GM15510 (cell line): ENCODE measurements around the gene ABCC8.

Experiments used
- POLR2A ChIP-seq: IDR thresholded peaks from 3 replicates; pipeline ENCODE4 v1.6.1; 2011; ENCODE audit warnings: borderline replicate concordance; ENCODE audit not compliant: insufficient read length; ENCODE audit errors: extremely low read depth

Gene ABCC8

GRCh38 chr11:17386331-17387084, 90.1 kb downstream of the ABCC8 start:
- TF ChIP-seq POLR2A = no peak

- TF ChIP-seq POLR2A = no peak
These were observed 90.7 kb downstream of the ABCC8 start for GRCh38 chr11:17385926-17386325.

DNA sequence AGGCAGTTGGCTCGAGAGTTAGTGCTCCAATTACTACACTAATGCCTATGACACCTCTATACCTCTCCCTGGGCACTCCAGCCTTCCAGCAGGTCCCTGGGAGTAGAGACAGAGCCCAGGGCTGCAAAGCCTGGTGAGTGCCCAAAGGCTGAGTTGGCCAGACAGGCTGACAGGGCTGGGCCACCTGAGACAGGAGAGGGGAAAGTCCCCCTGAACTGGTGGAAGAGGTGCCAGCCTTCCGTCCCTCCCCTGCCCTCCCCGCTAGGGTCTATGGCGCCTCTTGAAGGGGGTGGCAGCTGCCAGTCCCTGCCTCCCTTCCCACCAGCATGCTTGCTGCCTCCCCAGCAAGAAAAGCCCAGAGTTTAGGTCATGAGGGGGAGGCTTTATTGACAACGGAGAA, 91.2 kb downstream of the ABCC8 start:
- TF ChIP-seq POLR2A = no peak

DNA sequence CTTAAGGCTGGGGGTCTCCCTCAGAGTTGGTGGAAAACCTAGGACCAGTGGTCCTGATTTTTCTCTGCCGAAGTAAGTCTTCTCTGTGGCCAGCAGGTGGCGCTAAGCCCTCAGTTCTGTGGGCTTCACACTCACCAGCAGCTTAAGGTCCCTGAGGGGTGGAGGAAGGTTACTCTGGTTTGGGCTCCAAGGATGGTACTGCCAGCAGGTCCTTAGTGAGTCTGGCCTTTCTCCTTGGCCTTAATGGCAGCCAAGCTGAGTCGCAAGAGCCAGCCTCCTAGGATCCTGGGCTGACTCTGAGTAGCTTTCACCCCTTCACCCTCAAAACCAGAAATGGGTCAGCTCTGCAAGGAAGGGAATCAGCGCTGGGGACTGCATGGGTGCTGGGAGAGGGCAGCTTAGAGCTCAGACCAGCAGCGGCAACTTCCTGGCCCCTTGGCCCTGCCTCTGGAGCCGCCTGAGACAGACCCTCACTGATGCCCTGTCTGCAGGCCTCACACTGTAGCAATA, 92.6 kb downstream of the ABCC8 start:
- TF ChIP-seq POLR2A = no peak

- no peak for TF ChIP-seq POLR2A
These were observed 93.2 kb downstream of the ABCC8 start for GRCh38 chr11:17383461-17383860.

- TF ChIP-seq POLR2A = no peak
These were observed 94.5 kb downstream of the ABCC8 start for GRCh38 chr11:17382046-17382728.

DNA sequence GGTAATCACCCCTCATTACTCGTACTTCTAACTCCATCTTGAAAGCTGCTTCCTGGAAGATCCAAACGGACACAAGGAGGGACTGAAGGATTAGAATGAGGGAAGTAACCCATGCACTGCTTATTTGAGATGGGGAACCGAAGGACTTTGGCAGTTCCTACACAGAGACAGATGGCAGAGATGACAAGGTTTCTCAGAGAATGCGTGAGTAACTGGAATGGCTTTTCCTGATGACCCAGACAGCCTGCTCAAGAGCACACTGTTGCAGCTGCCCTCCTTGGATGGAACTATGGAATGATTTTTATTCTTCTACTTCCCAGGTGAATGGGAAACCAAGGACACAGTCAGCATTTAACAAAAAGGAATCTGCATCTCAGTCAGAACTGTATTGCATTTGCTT, 95.5 kb downstream of the ABCC8 start:
- no peak for TF ChIP-seq POLR2A

DNA sequence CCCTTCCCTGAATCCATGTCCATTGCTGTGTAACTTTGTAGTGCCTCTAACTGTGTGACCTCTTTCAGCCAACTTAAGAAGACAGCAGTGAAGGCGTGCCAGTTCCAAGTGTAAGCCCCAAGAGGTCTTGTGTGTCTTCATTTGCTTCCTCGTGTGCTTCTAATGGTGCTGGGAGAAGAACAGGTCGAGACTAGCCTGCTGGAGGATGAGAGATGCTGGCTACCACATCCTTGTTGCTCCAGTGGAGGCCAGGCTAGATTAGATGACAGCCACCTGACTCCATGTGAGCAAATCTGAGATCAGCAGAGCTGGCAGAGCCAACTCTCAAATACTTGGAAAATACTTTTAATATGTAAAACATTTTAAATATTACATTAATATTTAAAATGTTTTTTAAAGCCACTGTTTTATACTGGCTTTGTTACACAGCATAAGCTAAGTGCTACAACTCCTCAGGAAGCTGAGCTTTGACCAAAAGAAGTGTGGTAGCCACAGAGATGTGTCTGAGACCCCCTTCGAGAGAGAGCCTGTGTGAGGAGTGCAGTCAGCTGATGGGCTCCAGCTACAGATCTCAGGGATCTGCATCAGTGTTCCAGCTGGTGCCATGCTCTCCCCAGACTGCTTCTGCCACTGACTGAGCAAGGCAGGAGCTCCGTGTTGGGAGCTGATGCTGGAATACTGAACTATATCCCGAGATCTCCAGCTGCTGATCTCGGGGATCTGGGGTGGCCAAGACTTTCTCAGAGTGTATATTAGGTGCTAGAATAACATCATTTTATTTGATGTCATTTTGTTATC, 97.1 kb downstream of the ABCC8 start:
- TF ChIP-seq POLR2A = no peak

GRCh38 chr11:17378655-17379054, 98.0 kb downstream of the ABCC8 start:
- TF ChIP-seq POLR2A = no peak

DNA sequence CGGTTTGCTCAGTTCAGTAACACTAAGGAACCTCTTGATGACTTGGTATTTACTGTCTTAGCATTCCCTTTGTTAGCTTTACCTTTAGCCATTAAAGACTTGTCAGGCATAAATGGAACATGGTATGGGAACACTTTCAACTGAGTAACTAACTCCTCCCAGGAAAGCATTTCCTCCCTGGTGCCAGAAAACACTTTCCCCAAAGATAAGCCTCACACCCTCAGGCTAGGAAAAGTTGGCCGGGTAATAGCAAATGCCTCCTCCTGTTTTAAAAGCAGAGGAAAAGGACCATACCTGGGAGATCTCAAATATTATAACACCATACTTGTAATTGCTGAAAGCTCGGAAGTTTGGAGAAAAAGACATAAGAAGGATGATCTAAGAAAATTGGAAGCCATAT, 100.2 kb downstream of the ABCC8 start:
- TF ChIP-seq POLR2A = no peak

- TF ChIP-seq POLR2A = no peak
These were observed 101.1 kb downstream of the ABCC8 start for GRCh38 chr11:17375547-17375946.

DNA sequence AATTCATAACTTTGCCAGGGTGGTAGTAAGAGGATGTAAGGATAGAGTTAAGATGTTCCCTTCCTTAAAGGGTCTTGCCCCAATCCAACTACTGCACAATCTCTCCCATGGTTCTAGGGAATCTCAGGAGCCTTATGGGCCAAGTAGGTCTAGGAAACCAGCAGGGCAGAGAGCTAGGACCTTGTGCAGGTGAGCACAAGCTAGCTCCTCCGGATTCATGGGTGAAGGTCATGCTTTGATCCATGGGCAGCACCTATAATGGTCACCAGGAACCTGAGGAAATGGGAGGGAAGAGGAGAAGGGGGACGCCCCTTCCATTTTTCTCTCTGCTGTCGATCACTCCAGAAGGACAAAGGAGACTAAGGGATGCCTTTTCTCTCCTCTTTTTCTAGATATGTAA, 105.0 kb downstream of the ABCC8 start:
- no peak for TF ChIP-seq POLR2A

DNA sequence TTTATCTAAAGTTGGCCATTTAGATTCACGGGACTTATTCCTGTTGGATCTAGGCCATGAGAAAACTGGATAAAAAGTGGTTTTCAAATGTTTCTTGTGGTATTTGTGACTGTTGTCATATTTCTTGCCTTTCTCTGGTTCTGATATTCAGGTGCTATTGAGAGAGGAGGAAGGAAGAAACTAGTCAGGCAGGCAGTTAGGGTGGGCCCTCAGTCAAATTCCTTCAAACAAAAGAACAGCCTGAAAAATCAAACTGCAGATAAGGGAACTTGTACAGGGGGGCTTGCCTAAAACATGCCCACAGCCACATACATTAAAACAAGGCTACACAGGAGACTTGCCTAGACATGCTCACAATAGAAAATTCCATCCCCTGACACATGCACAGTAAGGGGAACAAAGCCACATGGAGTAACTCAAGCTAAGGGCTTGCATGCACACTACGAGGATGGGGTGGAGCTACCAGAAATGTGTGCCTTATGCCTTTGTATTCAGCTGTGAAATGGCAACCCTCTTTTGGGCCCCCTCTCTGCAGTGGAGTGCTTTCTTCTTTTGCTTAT, 106.9 kb downstream of the ABCC8 start:
- no peak for TF ChIP-seq POLR2A

GRCh38 chr11:17369094-17369493, 107.6 kb downstream of the ABCC8 start:
- no peak for TF ChIP-seq POLR2A

GRCh38 chr11:17368551-17368950, 108.1 kb downstream of the ABCC8 start:
- TF ChIP-seq POLR2A = no peak
